Thymus (tissue), 11 donors: Measurements from ENCODE around the gene ALPG. TPM values are rescaled to one million over a fixed set of nuclear protein-coding genes. Genes with fewer than 3 reads are reported as not detected.
"Not testable (repeated sequence)": the region's sequence is repeated elsewhere in the genome, so short reads cannot be mapped to it uniquely, and the experiment has no call there.

Experiments
- DNase-seq, 9 donors: peaks; one replicate each; pipeline ENCODE4 v3.0.0-alpha.2; 2013; ENCODE audit warnings: low spot score in 9 of 9, low read depth in 6 of 9, missing footprints in 1 of 9
- H3K27ac ChIP-seq, 2 donors: one replicate each; pipeline ENCODE4 v1.5.1; 2013; ENCODE audit warnings: control low read depth in 1 of 2, low read depth in 1 of 2, low read length in 1 of 2, mild to moderate bottlenecking in 1 of 2, moderate library complexity in 1 of 2
- H3K27me3 ChIP-seq, 2 donors: one replicate each; pipeline ENCODE4 v1.5.1; 2013; ENCODE audit warnings: low read length in 1 of 2; ENCODE audit not compliant: control insufficient read depth in 2 of 2, insufficient read depth in 1 of 2
- H3K36me3 ChIP-seq, 2 donors: one replicate each; pipeline ENCODE4 v1.5.1; 2013; ENCODE audit warnings: low read length in 1 of 2, mild to moderate bottlenecking in 1 of 2, moderate library complexity in 1 of 2; ENCODE audit not compliant: control insufficient read depth in 2 of 2, insufficient read depth in 2 of 2
- H3K4me1 ChIP-seq, 2 donors: one replicate each; pipeline ENCODE4 v1.5.1; 2013; ENCODE audit warnings: low read length in 2 of 2; ENCODE audit not compliant: control insufficient read depth in 2 of 2, insufficient read depth in 2 of 2
- H3K4me3 ChIP-seq, 2 donors: one replicate each; pipeline ENCODE4 v1.5.1; 2013; ENCODE audit warnings: low read length in 2 of 2, control low read depth in 1 of 2, mild to moderate bottlenecking in 1 of 2
- H3K9me3 ChIP-seq, 2 donors: one replicate each; pipeline ENCODE4 v1.5.1; 2013; ENCODE audit warnings: low read length in 1 of 2, mild to moderate bottlenecking in 1 of 2; ENCODE audit not compliant: control insufficient read depth in 2 of 2, insufficient read depth in 1 of 2
- WGBS: extraction: QIAGEN DNeasy Blood & Tissue Kit; methylation state at CpG from one replicate; pipeline ENCODE4 v1.1.7; 2013; 5-methylcytosine and 5-hydroxymethylcytosine counted together
- polyA plus RNA-seq: library from polyadenylated mRNA; stranded (reverse); fragments of 200-250 nt; gene quantifications from one replicate; pipeline ENCODE4 v1.2.3, GENCODE V29; 2013
- total RNA-seq: library from RNA; stranded (reverse); fragments of 120-200 nt; gene quantifications from one replicate; pipeline ENCODE4 v1.2.4, GENCODE V29; 2013
- donor health status: healthy.

The ALPG gene
- total and polyA plus RNA-seq, 2 donors, result 0.24 to 0.96 TPM

DNA sequence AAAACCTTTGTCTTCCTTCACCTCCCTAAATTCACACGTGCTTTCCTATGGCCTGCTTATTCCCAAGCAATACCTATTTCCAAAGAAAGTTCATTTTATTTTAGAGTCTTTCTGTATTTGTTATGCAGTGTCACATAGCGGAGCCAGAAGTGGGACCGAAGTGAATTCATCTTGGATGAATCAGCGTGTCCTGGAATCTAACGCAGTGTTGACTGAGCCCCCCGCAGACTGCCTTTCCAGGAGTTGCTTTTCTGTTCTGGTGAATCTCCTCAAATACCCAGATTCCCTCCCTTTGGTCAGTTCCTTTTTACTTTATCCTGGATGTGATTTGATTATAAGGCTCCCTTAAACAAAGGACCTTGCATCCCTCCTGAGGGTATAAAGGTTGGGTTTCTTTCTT is 17.3 kb upstream of the ALPG start:
- Histone ChIP-seq H3K4me1 (peaks cover 2 to 14% of the 10 kb centered on the region in 2 donors), H3K27me3 (peaks cover 21 to 85% of the 10 kb centered on the region in 2 donors)

DNA sequence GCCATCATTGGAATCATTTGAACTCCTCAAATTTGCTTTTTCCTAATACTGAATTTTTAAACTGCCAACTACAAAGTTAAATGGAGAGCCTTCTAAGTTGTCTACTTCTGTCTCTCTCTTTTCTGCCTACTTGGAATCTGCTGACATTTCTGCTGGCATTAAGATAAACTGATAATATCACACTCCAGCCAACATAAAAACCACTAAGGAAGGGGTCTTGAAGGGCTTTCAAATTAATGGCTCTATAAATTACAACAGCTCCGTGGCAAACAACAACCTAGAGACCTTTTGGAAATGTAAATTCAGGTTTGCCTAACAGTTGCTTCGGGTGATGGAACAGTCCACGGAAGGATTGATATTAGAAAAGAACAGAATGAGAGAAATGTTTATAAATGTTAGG is 16.0 kb upstream of the ALPG start:
- H3K27me3 ChIP-seq, result peaks cover 21 to 78% of the 10 kb centered on the region in 2 donors
- 15% methylated on average over 3 of the region's 3 CpGs for WGBS

More for the DNA sequence above, 17.3 kb upstream of the ALPG start:
- Histone ChIP-seq H3K4me3 (no peak overlapping the region), H3K9me3 (peaks cover 4 to 5% of the 10 kb centered on the region in 2 donors), H3K27ac (no peak overlapping the region), H3K36me3 (no peaks in the 10 kb centered on the region)
- WGBS, result 95% methylated on average over 6 of the region's 6 CpGs
- no peak for DNase-seq

DNA sequence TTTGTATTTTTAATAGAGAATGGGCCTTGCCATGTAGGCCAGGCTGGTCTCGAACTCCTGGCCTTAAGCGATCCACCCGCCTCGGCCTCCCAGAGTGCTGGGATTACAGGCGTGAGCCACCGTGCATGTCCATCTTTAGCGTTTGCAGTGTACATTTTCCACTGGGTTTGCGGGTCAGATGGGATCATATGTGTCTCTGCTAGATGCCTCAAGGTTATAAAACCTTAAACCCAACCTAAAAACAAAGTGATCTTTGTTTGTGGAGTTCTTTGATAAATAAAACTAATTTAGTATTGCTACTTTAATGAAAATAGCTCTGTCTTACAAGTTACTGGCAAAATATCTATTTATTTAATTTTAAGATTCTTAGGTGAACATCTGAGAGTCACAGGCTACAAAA is 13.1 kb upstream of the ALPG start:
- Histone ChIP-seq H3K36me3 (no peaks in the 10 kb centered on the region), H3K4me3 (no peak overlapping the region), H3K27me3 (peaks cover 3 to 55% of the 10 kb centered on the region in 2 donors), H3K4me1 (no peaks in the 10 kb centered on the region), H3K27ac (no peak overlapping the region), H3K9me3 (peaks cover 0 to under 1% of the 10 kb centered on the region in 2 donors)
- no peak for DNase-seq
- WGBS, result 98% methylated on average over 8 of the region's 8 CpGs

More for the DNA sequence above, 16.0 kb upstream of the ALPG start:
- Histone ChIP-seq H3K4me3 (no peak overlapping the region), H3K4me1 (peaks cover 2 to 14% of the 10 kb centered on the region in 2 donors), H3K27ac (no peak overlapping the region), H3K9me3 (peaks cover 4 to 5% of the 10 kb centered on the region in 2 donors), H3K36me3 (no peaks in the 10 kb centered on the region)
- DNase-seq, result no peak

DNA sequence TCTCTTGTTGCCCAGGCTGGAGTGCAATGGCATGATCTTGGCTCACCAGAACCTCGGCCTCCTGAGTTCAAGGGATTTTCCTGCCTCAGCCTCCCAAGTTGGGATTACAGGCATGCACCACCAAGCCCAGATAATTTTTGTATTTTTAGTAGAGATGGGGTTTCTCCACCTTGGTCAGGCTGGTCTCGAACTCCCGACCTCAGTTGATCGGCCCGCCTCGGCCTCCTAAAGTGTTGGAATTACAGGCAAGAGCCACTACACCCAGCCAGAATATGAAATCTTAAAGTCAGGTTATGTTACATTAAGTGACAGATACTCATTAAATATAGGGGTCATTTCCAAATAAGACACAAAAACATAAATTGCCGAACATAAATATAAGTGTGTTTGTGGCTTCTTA is 12.2 kb upstream of the ALPG start:
- 98% methylated on average over 7 of the region's 7 CpGs for WGBS
- H3K9me3 ChIP-seq, H3K4me1 ChIP-seq, H3K4me3 ChIP-seq, DNase-seq, H3K27ac ChIP-seq, H3K36me3 ChIP-seq: not testable (repeated sequence)
- H3K27me3 ChIP-seq, result peaks cover 3 to 48% of the 10 kb centered on the region in 2 donors

- H3K27ac ChIP-seq, result no peak overlapping the region
- no peak for DNase-seq
- H3K9me3 ChIP-seq, result no peaks in the 10 kb centered on the region
- H3K4me1 ChIP-seq, result no peaks in the 10 kb centered on the region
- 32% methylated on average over 1 of the region's 1 CpG for WGBS
- H3K36me3 ChIP-seq, result no peaks in the 10 kb centered on the region
- H3K27me3 ChIP-seq, result peaks cover 2 to 42% of the 10 kb centered on the region in 2 donors
- H3K4me3 ChIP-seq, result no peak overlapping the region
Measured at GRCh38 chr2:232395586-232395985, 11.1 kb upstream of the ALPG start.

- no peaks in the 10 kb centered on the region for H3K9me3 ChIP-seq
- no peak for DNase-seq
- peaks cover 2 to 33% of the 10 kb centered on the region in 2 donors for H3K27me3 ChIP-seq
- H3K4me3 ChIP-seq, result no peak overlapping the region
- H3K4me1 ChIP-seq, result no peaks in the 10 kb centered on the region
- 96% methylated on average over 2 of the region's 2 CpGs for WGBS
- no peak overlapping the region for H3K27ac ChIP-seq
- H3K36me3 ChIP-seq, result no peaks in the 10 kb centered on the region
Measured at GRCh38 chr2:232396683-232397082, 10.0 kb upstream of the ALPG start.

DNA sequence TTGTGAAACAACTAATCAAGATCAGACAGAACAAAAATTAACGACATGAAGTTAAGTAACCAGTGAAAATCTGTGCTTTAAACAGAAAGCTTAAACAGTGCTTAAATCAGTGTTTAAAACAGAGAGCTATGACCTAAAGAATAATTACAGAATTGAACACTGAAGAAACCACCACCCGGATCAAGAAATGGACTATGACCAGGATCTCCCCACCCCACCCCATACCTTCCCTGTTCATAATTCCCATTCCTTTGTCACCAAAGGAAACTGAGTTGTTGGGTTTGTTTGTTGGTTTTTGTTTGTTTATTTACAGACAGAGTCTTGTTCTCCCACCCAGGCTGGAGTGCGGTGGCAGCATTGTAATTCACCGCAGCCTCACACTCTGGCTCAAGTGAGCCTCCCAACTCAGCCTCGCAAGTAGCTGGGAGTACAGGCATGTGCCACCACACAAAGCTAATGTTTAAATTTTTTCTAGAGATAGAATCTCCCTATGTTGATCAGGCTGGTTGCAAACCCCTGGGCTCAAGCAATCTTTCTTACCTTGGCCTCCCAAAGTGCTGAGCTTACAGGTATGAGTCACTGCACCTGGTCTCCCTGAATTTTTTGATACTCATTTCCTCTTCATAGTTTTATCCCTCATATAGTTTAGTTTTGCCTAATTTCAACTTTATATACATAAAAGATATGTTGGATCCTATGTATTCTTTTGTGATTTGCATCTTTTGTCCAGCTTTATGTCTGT is 8.2 kb upstream of the ALPG start:
- Histone ChIP-seq H3K9me3 (no peaks in the 10 kb centered on the region), H3K4me1 (no peaks in the 10 kb centered on the region), H3K27ac (no peak overlapping the region), H3K4me3 (no peak overlapping the region), H3K36me3 (no peaks in the 10 kb centered on the region), H3K27me3 (peaks cover 2 to 21% of the 10 kb centered on the region in 2 donors)
- DNase-seq, result no peak
- WGBS, result 95% methylated on average over 5 of the region's 5 CpGs

DNA sequence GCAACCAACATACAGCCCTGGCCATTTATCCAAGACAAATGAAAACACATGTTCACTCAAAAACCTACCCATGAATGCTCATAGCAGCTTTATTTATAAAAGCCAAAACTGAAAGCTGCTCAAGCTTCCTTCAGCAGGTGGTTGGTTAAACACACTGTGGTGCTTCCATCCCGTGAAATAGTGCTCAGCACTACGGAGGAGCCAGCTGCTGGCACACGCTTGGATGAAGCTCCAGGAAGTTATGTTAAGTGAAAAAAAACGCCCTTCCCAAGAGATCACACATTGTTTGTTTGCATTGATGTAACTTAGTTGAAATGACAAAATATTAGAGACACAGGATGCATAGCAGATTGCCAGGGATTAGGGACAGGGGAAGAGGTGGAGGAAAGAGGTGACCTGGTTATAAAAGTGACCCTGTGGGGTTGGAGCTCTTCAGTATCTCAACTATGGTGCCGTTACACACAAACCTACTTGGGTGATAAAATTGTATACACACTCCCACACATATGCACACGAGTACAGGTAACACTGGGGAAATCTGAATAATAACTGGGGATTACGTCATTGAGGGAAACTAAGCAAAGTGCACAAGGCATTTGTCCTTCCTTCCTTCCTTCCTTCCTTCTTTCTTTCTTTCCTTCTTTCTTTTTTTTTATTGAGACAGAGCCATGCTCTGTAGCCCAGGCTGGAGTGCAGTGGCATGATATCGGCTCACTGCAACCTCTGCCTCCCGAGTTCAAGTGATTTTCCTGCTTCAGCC is 6.2 kb upstream of the ALPG start:
- no peaks in the 10 kb centered on the region for H3K4me1 ChIP-seq
- WGBS, result 78% methylated on average over 9 of the region's 9 CpGs
- DNase-seq, result no peak

DNA sequence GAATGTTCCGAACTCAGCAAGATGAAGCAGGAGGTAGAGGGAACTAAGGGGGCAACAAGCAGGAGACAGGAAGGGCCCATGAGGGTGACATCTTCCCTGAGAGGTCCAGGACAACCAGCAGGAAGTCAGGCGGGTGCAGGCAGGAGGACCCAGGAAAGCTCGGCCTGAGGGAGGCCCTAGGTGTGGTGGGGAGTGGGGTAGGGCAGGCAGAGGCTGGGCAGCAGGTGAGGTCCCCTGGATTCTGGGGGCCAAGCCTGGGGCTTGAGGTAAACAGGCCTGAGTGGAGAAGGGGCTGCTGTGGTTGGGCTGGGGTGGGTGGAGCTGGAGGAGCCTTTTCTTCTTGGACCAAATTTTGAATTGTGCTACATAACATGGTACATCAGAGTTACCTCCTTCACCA is 4.1 kb upstream of the ALPG start:
- Histone ChIP-seq H3K36me3 (no peaks in the 10 kb centered on the region), H3K4me3 (no peak overlapping the region), H3K9me3 (no peaks in the 10 kb centered on the region), H3K27ac (no peak overlapping the region), H3K27me3 (peaks cover 2 to 15% of the 10 kb centered on the region in 2 donors), H3K4me1 (no peaks in the 10 kb centered on the region)
- 94% methylated on average over 3 of the region's 3 CpGs for WGBS
- no peak for DNase-seq

More for the DNA sequence above, 6.2 kb upstream of the ALPG start:
- Histone ChIP-seq H3K27me3 (peaks cover 2 to 16% of the 10 kb centered on the region in 2 donors), H3K4me3 (no peak overlapping the region), H3K9me3 (no peaks in the 10 kb centered on the region), H3K36me3 (no peaks in the 10 kb centered on the region), H3K27ac (no peak overlapping the region)
